ENCODE data around the gene TMEM167B.
A peak's percentile ranks its signal among the peaks of the same experiment; 100 is the strongest.

TMEM167B gene

GRCh38 chr1:109046671-109047070, 43.9 kb upstream of the TMEM167B start:
- no CpG with 5 or more reads among the region's 4 CpGs for WGBS (ENCODE audit: extremely low coverage, insufficient coverage, insufficient read length)
- Histone ChIP-seq H3K23ac (ENCODE audit: low read length) (no peak overlapping the region), H3K14ac (ENCODE audit: low read length) (no peak overlapping the region), H3K79me2 (ENCODE audit: control insufficient read depth, insufficient read depth, low read length, poor library complexity) (peaks cover under 1% of the 10 kb centered on the region), H3K9ac (ENCODE audit: low read length) (no peak overlapping the region), H3K27me3 (ENCODE audit: insufficient read depth, low read length) (no peaks in the 10 kb centered on the region), H4K12ac (ENCODE audit: low read depth, low read length) (no peak overlapping the region), H2AFZ (ENCODE audit: insufficient read depth, low read length, poor library complexity) (no peak overlapping the region), H2BK12ac (ENCODE audit: low read length) (no peak overlapping the region), H2BK5ac (ENCODE audit: low read depth, low read length, poor library complexity) (no peak overlapping the region), H3K4me3 (ENCODE audit: low read depth, low read length) (no peak overlapping the region), H2AK5ac (ENCODE audit: low read length) (no peak overlapping the region), H3K4me2 (ENCODE audit: low read length) (no peak overlapping the region), H3K27ac (ENCODE audit: low read depth, low read length) (no peak overlapping the region), H4K91ac (ENCODE audit: low read depth, low read length) (no peak overlapping the region), H4K8ac (ENCODE audit: low read depth, low read length) (no peak overlapping the region), H3K9me3 (ENCODE audit: insufficient read depth, low read depth, low read length) (no peaks in the 10 kb centered on the region), H3K4me1 (ENCODE audit: control insufficient read depth in 1 of 2, insufficient read depth in 2 of 2, low read length in 2 of 2) (no peaks in the 10 kb centered on the region), H2BK120ac (ENCODE audit: insufficient read depth, low read length, poor library complexity) (no peak overlapping the region), H3K4ac (ENCODE audit: low read depth, low read length) (no peak overlapping the region), H3K36me3 (ENCODE audit: control insufficient read depth in 1 of 2, insufficient read depth in 2 of 2, low read length in 2 of 2) (no peaks in the 10 kb centered on the region), H3K79me1 (ENCODE audit: low read length) (peaks cover 2% of the 10 kb centered on the region), H3K18ac (ENCODE audit: low read length) (no peak overlapping the region)
- no peak for DNase-seq

- Histone ChIP-seq H3K79me1 (ENCODE audit: low read length) (no peaks in the 10 kb centered on the region), H3K27ac (ENCODE audit: low read depth, low read length) (no peak overlapping the region), H4K91ac (ENCODE audit: low read depth, low read length) (no peak overlapping the region), H3K4me3 (ENCODE audit: low read depth, low read length) (no peak overlapping the region), H3K4me1 (ENCODE audit: control insufficient read depth in 1 of 2, insufficient read depth in 2 of 2, low read length in 2 of 2) (no peaks in the 10 kb centered on the region), H2AFZ (ENCODE audit: insufficient read depth, low read length, poor library complexity) (no peak overlapping the region), H3K23ac (ENCODE audit: low read length) (no peak overlapping the region), H3K4me2 (ENCODE audit: low read length) (no peak overlapping the region), H3K14ac (ENCODE audit: low read length) (no peak overlapping the region), H2AK5ac (ENCODE audit: low read length) (no peak overlapping the region), H2BK12ac (ENCODE audit: low read length) (no peak overlapping the region), H4K8ac (ENCODE audit: low read depth, low read length) (no peak overlapping the region), H3K4ac (ENCODE audit: low read depth, low read length) (no peak overlapping the region), H4K12ac (ENCODE audit: low read depth, low read length) (no peak overlapping the region), H3K36me3 (ENCODE audit: control insufficient read depth in 1 of 2, insufficient read depth in 2 of 2, low read length in 2 of 2) (no peaks in the 10 kb centered on the region), H3K79me2 (ENCODE audit: control insufficient read depth, insufficient read depth, low read length, poor library complexity) (no peaks in the 10 kb centered on the region), H3K27me3 (ENCODE audit: insufficient read depth, low read length) (no peaks in the 10 kb centered on the region), H3K9me3 (ENCODE audit: insufficient read depth, low read depth, low read length) (no peaks in the 10 kb centered on the region), H3K18ac (ENCODE audit: low read length) (no peak overlapping the region), H3K9ac (ENCODE audit: low read length) (no peak overlapping the region), H2BK5ac (ENCODE audit: low read depth, low read length, poor library complexity) (no peak overlapping the region), H2BK120ac (ENCODE audit: insufficient read depth, low read length, poor library complexity) (no peak overlapping the region)
- no CpG with 5 or more reads among the region's 6 CpGs for WGBS (ENCODE audit: extremely low coverage, insufficient coverage, insufficient read length)
- DNase-seq = no peak
Measured at GRCh38 chr1:109047339-109047738, 43.2 kb upstream of the TMEM167B start.

GRCh38 chr1:109048335-109048734, 42.2 kb upstream of the TMEM167B start:
- Histone ChIP-seq H3K23ac (ENCODE audit: low read length) (no peak overlapping the region), H3K4ac (ENCODE audit: low read depth, low read length) (no peak overlapping the region), H3K27ac (ENCODE audit: low read depth, low read length) (no peak overlapping the region), H3K4me3 (ENCODE audit: low read depth, low read length) (no peak overlapping the region), H4K8ac (ENCODE audit: low read depth, low read length) (no peak overlapping the region), H4K12ac (ENCODE audit: low read depth, low read length) (no peak overlapping the region), H3K9ac (ENCODE audit: low read length) (no peak overlapping the region), H3K36me3 (ENCODE audit: control insufficient read depth in 1 of 2, insufficient read depth in 2 of 2, low read length in 2 of 2) (no peaks in the 10 kb centered on the region), H3K14ac (ENCODE audit: low read length) (no peak overlapping the region), H3K9me3 (ENCODE audit: insufficient read depth, low read depth, low read length) (no peaks in the 10 kb centered on the region), H3K79me1 (ENCODE audit: low read length) (no peaks in the 10 kb centered on the region), H3K18ac (ENCODE audit: low read length) (no peak overlapping the region), H4K91ac (ENCODE audit: low read depth, low read length) (no peak overlapping the region), H2AFZ (ENCODE audit: insufficient read depth, low read length, poor library complexity) (no peak overlapping the region), H2AK5ac (ENCODE audit: low read length) (no peak overlapping the region), H2BK120ac (ENCODE audit: insufficient read depth, low read length, poor library complexity) (no peak overlapping the region), H3K27me3 (ENCODE audit: insufficient read depth, low read length) (no peaks in the 10 kb centered on the region), H2BK12ac (ENCODE audit: low read length) (no peak overlapping the region), H2BK5ac (ENCODE audit: low read depth, low read length, poor library complexity) (no peak overlapping the region), H3K79me2 (ENCODE audit: control insufficient read depth, insufficient read depth, low read length, poor library complexity) (no peaks in the 10 kb centered on the region), H3K4me1 (ENCODE audit: control insufficient read depth in 1 of 2, insufficient read depth in 2 of 2, low read length in 2 of 2) (no peaks in the 10 kb centered on the region), H3K4me2 (ENCODE audit: low read length) (no peak overlapping the region)
- no CpG with 5 or more reads among the region's 2 CpGs for WGBS (ENCODE audit: extremely low coverage, insufficient coverage, insufficient read length)
- no peak for DNase-seq

- H4K91ac ChIP-seq (ENCODE audit: low read depth, low read length) = no peak overlapping the region
- H3K18ac ChIP-seq (ENCODE audit: low read length) = no peak overlapping the region
- no peaks in the 10 kb centered on the region for H3K9me3 ChIP-seq (ENCODE audit: insufficient read depth, low read depth, low read length)
- H2BK120ac ChIP-seq (ENCODE audit: insufficient read depth, low read length, poor library complexity) = no peak overlapping the region
- H3K27me3 ChIP-seq (ENCODE audit: insufficient read depth, low read length) = no peaks in the 10 kb centered on the region
- H2AFZ ChIP-seq (ENCODE audit: insufficient read depth, low read length, poor library complexity) = no peak overlapping the region
- no peak overlapping the region for H3K14ac ChIP-seq (ENCODE audit: low read length)
- H3K4me3 ChIP-seq (ENCODE audit: low read depth, low read length) = no peak overlapping the region
- no peak overlapping the region for H3K23ac ChIP-seq (ENCODE audit: low read length)
- H3K9ac ChIP-seq (ENCODE audit: low read length) = no peak overlapping the region
- no peak overlapping the region for H3K4me2 ChIP-seq (ENCODE audit: low read length)
- H4K8ac ChIP-seq (ENCODE audit: low read depth, low read length) = no peak overlapping the region
- H3K4ac ChIP-seq (ENCODE audit: low read depth, low read length) = no peak overlapping the region
- H2BK5ac ChIP-seq (ENCODE audit: low read depth, low read length, poor library complexity) = no peak overlapping the region
- no peak overlapping the region for H2BK12ac ChIP-seq (ENCODE audit: low read length)
- peak; percentile 46 to 85 for DNase-seq
- H2AK5ac ChIP-seq (ENCODE audit: low read length) = no peak overlapping the region
- H3K79me2 ChIP-seq (ENCODE audit: control insufficient read depth, insufficient read depth, low read length, poor library complexity) = no peaks in the 10 kb centered on the region
- H3K79me1 ChIP-seq (ENCODE audit: low read length) = no peaks in the 10 kb centered on the region
- no peaks in the 10 kb centered on the region for H3K4me1 ChIP-seq (ENCODE audit: control insufficient read depth in 1 of 2, insufficient read depth in 2 of 2, low read length in 2 of 2)
- WGBS (ENCODE audit: extremely low coverage, insufficient coverage, insufficient read length) = no CpG with 5 or more reads among the region's 7 CpGs
- H3K36me3 ChIP-seq (ENCODE audit: control insufficient read depth in 1 of 2, insufficient read depth in 2 of 2, low read length in 2 of 2) = no peaks in the 10 kb centered on the region
- no peak overlapping the region for H4K12ac ChIP-seq (ENCODE audit: low read depth, low read length)
- no peak overlapping the region for H3K27ac ChIP-seq (ENCODE audit: low read depth, low read length)
Measured at GRCh38 chr1:109050228-109050995, 40.2 kb upstream of the TMEM167B start.

All from trophoblast cell (in vitro differentiated cells and primary cell).